Gastrocnemius medialis (tissue), 4 donors: ENCODE results near the gene SPACDR.

Source experiments
- POLR2A ChIP-seq, 2 donors: fragments of 450-650 bp; IDR thresholded peaks; one replicate each; pipeline ENCODE4 v1.6.1; 2017; ENCODE audit warnings: antibody characterized with exemption in 2 of 2, mild to moderate bottlenecking in 2 of 2, moderate library complexity in 2 of 2
- TF ChIP-seq, protein P1 (sequence below), 5 experiments: fragments of 450-650 bp in 3 of 5; fragments of 200-600 bp in 2 of 5; sonication (generic) in 2 of 5; IDR thresholded peaks in 4 of 5; conservative IDR thresholded peaks in 1 of 5; 1 replicate in 4 of 5; 2 replicates in 1 of 5; pipeline ENCODE4 v1.5.1; 2016 to 2019; ENCODE audit warnings: antibody characterized with exemption in 5 of 5, mild to moderate bottlenecking in 3 of 5, moderate library complexity in 3 of 5

GRCh38 chr7:100411101-100411500, 53.0 kb downstream of the SPACDR start:
- TF ChIP-seq, protein P1, sequence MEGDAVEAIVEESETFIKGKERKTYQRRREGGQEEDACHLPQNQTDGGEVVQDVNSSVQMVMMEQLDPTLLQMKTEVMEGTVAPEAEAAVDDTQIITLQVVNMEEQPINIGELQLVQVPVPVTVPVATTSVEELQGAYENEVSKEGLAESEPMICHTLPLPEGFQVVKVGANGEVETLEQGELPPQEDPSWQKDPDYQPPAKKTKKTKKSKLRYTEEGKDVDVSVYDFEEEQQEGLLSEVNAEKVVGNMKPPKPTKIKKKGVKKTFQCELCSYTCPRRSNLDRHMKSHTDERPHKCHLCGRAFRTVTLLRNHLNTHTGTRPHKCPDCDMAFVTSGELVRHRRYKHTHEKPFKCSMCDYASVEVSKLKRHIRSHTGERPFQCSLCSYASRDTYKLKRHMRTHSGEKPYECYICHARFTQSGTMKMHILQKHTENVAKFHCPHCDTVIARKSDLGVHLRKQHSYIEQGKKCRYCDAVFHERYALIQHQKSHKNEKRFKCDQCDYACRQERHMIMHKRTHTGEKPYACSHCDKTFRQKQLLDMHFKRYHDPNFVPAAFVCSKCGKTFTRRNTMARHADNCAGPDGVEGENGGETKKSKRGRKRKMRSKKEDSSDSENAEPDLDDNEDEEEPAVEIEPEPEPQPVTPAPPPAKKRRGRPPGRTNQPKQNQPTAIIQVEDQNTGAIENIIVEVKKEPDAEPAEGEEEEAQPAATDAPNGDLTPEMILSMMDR (IDR thresholded peaks at IDR 0.05 in 4 of 5, conservative IDR thresholded peaks at IDR 0.05 in 1 of 5): no peak
- TF ChIP-seq POLR2A (IDR thresholded peaks at IDR 0.05): no peak
